ENCODE data around the gene IL12A.
A peak's percentile ranks its signal among the peaks of the same experiment; 100 is the strongest.

The IL12A gene

DNA sequence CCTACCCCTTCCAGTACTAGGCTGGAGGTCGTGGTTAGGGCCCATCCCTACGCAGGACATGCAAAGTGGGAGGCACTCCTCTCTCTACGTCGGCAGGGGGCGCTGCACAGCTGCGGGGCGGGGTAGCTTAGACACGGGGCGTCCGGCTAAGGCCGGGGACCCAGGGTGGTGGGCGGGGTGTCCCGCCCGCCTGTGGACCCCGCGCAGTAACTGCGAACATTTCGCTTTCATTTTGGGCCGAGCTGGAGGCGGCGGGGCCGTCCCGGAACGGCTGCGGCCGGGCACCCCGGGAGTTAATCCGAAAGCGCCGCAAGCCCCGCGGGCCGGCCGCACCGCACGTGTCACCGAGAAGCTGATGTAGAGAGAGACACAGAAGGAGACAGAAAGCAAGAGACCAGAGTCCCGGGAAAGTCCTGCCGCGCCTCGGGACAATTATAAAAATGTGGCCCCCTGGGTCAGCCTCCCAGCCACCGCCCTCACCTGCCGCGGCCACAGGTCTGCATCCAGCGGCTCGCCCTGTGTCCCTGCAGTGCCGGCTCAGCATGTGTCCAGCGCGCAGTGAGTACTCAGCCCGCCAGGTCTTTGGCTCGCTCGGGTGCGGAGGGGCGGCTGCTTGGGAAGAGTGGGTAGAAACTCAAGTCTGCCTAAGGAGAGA lies at the start of gene IL12A:
TSS of gene IL12A (plus strand) at position 219 of the 655 bp plus-strand sequence.
- DNase-seq (ENCODE audit: low read depth in 4 of 4, low spot score in 1 of 4) = peak; percentile 56 to 70 (median 62)

GRCh38 chr3:159941038-159942000 lies 47.3 kb upstream of the IL12A start:
- DNase-seq (ENCODE audit: low read depth in 4 of 4, low spot score in 1 of 4) = no peak

DNA sequence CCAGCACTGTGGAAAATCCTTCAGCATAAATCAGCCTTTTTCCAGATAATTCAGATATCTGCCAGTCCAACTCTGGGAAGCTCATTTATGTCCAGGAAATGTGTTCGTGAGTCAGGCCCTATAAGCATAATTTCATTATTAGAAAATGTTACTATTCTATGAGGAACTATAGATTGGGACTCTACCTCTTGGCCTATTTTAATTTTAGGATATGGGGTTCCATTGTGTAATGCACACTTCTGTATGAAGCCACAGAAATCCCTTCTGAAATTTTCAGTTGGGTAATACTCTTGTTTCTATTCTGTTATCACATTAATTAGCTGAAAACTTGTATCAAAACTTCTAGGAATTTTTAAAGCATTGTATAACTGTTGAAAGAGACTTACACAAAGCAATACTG lies 43.9 kb upstream of the IL12A start:
- DNase-seq (ENCODE audit: low read depth in 4 of 4, low spot score in 1 of 4) = no peak

DNA sequence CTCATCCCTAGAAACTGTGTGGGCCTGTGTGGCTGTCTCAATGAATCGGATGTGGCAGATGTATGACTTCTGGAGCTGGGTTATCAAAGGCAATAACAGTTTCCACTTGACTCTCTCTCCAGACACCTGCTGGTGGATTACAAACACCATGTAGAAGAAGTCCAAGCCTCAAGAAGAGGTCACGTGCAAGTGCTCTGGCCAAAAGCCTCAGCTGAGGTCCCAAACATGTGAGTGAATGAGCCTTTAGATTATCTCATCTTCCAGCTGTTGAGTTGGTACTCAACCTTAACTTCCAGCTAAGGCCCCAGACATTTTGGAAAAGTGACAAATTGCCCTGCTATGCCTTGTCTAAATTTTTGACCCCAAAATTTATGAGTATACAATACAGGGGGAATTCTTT lies 42.7 kb upstream of the IL12A start:
- DNase-seq (ENCODE audit: low read depth in 4 of 4, low spot score in 1 of 4) = no peak

- no peak for DNase-seq (ENCODE audit: low read depth in 4 of 4, low spot score in 1 of 4)
These were observed 41.4 kb upstream of the IL12A start for GRCh38 chr3:159947220-159947619.

GRCh38 chr3:159948429-159949144 lies 40.0 kb upstream of the IL12A start:
- no peak for DNase-seq (ENCODE audit: low read depth in 4 of 4, low spot score in 1 of 4)

GRCh38 chr3:159950156-159950898 lies 38.3 kb upstream of the IL12A start:
- no peak for DNase-seq (ENCODE audit: low read depth in 4 of 4, low spot score in 1 of 4)

- DNase-seq (ENCODE audit: low read depth in 4 of 4, low spot score in 1 of 4) = no peak
These were observed 37.1 kb upstream of the IL12A start for GRCh38 chr3:159951540-159951939.

GRCh38 chr3:159953325-159954085 lies 35.1 kb upstream of the IL12A start:
- no peak for DNase-seq (ENCODE audit: low read depth in 4 of 4, low spot score in 1 of 4)

- DNase-seq (ENCODE audit: low read depth in 4 of 4, low spot score in 1 of 4) = no peak
These were observed 28.2 kb upstream of the IL12A start for GRCh38 chr3:159960188-159961148.

- no peak for DNase-seq (ENCODE audit: low read depth in 4 of 4, low spot score in 1 of 4)
These were observed 24.3 kb upstream of the IL12A start for GRCh38 chr3:159964166-159964973.

DNA sequence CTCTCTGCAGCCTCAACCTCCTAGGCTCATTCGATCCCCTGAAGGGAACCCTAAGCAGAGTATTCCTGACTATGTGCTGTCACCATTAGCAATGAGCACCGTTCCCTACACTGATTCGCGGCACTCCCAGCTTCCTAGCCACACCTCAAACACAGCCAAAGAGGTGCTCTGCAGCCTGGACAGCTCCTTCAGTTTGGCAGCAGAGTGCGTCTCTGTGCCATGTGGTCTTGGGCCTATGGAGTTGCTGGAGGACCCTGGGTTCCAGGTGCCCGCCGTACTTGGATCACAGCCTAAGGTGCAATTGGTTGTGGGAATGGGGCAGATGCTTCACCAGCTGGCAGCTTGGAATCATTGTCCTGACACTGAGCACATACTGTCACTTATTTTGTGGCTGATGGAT lies 17.3 kb upstream of the IL12A start:
- DNase-seq (ENCODE audit: low read depth in 4 of 4, low spot score in 1 of 4) = no peak

- DNase-seq (ENCODE audit: low read depth in 4 of 4, low spot score in 1 of 4) = no peak
These were observed 11.3 kb upstream of the IL12A start for GRCh38 chr3:159977295-159977694.

- no peak for DNase-seq (ENCODE audit: low read depth in 4 of 4, low spot score in 1 of 4)
These were observed 10.3 kb upstream of the IL12A start for GRCh38 chr3:159978353-159978752.

- no peak for DNase-seq (ENCODE audit: low read depth in 4 of 4, low spot score in 1 of 4)
These were observed 9.5 kb upstream of the IL12A start for GRCh38 chr3:159978918-159979703.

DNA sequence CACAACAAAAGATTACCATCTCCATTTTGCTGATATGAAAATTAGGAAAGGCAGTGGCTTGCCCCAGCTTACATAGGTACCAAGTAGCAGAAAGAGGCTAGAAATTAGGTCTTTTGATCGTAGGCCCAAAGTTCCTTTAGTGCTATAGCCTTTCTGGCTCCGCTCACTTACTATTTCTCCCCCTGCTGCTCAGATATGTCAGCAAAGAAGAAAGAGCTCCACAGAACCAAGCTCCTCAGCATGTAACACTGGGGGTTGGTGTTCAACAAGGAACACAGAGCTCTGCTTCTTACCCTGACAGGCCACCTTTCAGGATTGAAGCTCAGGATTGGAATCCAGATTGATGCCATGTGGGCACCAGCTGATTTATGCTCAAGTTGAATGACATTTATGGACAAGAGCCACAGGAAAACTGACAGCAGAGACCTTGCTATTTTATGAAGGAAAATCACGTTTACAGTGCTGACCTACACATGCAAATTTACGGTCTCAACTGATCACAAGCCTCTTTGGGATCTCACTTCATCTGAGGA lies 6.1 kb upstream of the IL12A start:
- no peak for DNase-seq (ENCODE audit: low read depth in 4 of 4, low spot score in 1 of 4)

DNA sequence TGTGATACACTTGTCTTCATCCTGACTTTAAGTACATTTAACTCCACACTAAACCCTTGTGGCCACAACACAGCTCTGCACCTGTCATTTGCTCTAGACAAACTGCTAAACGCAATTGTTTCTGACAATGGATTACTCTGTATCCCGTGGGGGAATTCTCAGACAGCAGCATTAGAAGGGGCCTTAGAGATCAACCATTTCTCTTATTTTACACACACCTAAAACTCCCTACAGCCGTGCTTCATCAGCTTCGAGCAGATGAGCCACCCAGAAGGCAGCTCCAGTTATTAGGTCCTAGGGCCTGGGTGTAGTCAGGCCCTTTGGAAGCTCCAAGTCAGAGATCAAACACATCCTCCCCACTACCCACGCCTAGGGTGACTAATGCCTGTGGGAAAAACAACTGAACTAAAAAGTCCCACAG lies 1.3 kb upstream of the IL12A start:
- no peak for DNase-seq (ENCODE audit: low read depth in 4 of 4, low spot score in 1 of 4)

Data from stimulated activated CD4-positive, alpha-beta T cell treated with anti-CD3 and anti-CD28 coated beads, Interleukin-1b, Interleukin-23, amount 100 ng/mL, for 24 hours (primary cell).